GM12878 (cell line): Measurements from ENCODE around the gene CATSPER3. TPM values are rescaled to one million over a fixed set of nuclear protein-coding genes. Genes with fewer than 3 reads are reported as not detected.

Experiments
- ATAC-seq: fragments of 200-7000 bp; cut with Tn5 transposase; 3 replicates; pipeline ENCODE4 v1.9.1; 2020; ENCODE audit warnings: mild to moderate bottlenecking, moderate library complexity
- BruUV-seq: library from RNA; stranded (reverse); fragments of 400-500 nt; replicated peaks from 2 replicates; lab custom pipeline; 2021; lab: Mats Ljungman, UMichigan
- CTCF ChIA-PET: fragments of 300-600 bp; sonication (Branson Sonifier 250); formaldehyde crosslinking; extraction: SDS; loops from one replicate; lab custom pipeline; 2021; ENCODE audit warnings: inconsistent platforms; lab: Yijun Ruan, JAX
- POLR2A ChIA-PET: fragments of 350-600 bp; formaldehyde crosslinking; extraction: SDS; loops from one replicate; lab custom pipeline; 2021; ENCODE audit warnings: inconsistent platforms; lab: Charles Lee
- RAD21 ChIA-PET: fragments of 300-600 bp; sonication (Branson Sonifier 250); formaldehyde crosslinking; loops from one replicate; lab custom pipeline; 2023; ENCODE audit warnings: antibody characterized with exemption; ENCODE audit not compliant: unreplicated experiment; lab: Charles Lee
- SMC1A ChIA-PET: fragments of 300-600 bp; sonication (Branson Sonifier 250); formaldehyde crosslinking; loops from one replicate; lab custom pipeline; 2023; ENCODE audit not compliant: unreplicated experiment, uncharacterized antibody; lab: Charles Lee
- DNase-seq: peaks from one replicate; pipeline ENCODE4 v3.0.0-alpha.2; 2011; ENCODE audit warnings: low read depth, low spot score
- FAIRE-seq: peaks from 3 replicates; lab custom pipeline; 2011; peaks lifted over from hg19 to GRCh38; lab: Jason Lieb, UNC
- H2AFZ ChIP-seq: 2 replicates; pipeline ENCODE4 v1.6.0; 2011; ENCODE audit warnings: low read depth, low read length, control low read depth; ENCODE audit not compliant: control insufficient read depth
- H3K27ac ChIP-seq: 2 replicates; pipeline ENCODE4 v1.5.1; 2011; ENCODE audit warnings: control low read depth; ENCODE audit not compliant: control insufficient read depth, insufficient read depth
- H3K27me3 ChIP-seq, 2 experiments: replicated peaks in 1 of 2; 2 replicates each; pipeline versions ENCODE4 v1.6.0 to v1.6.1; 2011; ENCODE audit warnings: low read length in 1 of 2; ENCODE audit not compliant: control insufficient read depth in 2 of 2, insufficient read depth in 2 of 2
- H3K36me3 ChIP-seq, 2 experiments: 2 replicates each; pipeline ENCODE4 v1.5.1; 2011; ENCODE audit warnings: low read length in 1 of 2; ENCODE audit not compliant: control insufficient read depth in 2 of 2, insufficient read depth in 2 of 2
- H3K4me1 ChIP-seq: 2 replicates; pipeline ENCODE4 v1.6.1; 2011; ENCODE audit warnings: mild to moderate bottlenecking, low read length, moderate library complexity, mixed read lengths; ENCODE audit not compliant: control insufficient read depth, insufficient read depth
- H3K4me2 ChIP-seq: 2 replicates; pipeline ENCODE4 v1.6.0; 2011; ENCODE audit warnings: control low read depth; ENCODE audit not compliant: control insufficient read depth, insufficient read depth
- H3K4me3 ChIP-seq: fragments of 200-600 bp; sonication (generic); 2 replicates; pipeline ENCODE4 v1.5.1; 2016
- H3K79me2 ChIP-seq: 2 replicates; pipeline ENCODE4 v1.6.0; 2011; ENCODE audit warnings: low read length; ENCODE audit not compliant: control insufficient read depth, insufficient read depth
- H3K9ac ChIP-seq: 2 replicates; pipeline ENCODE4 v1.8.0; 2011; ENCODE audit warnings: low read length, control low read depth, mixed read lengths; ENCODE audit not compliant: control insufficient read depth, insufficient read depth
- H3K9me3 ChIP-seq: replicated peaks from 3 replicates; pipeline ENCODE4 v1.5.1; 2011; ENCODE audit warnings: mild to moderate bottlenecking, low read length; ENCODE audit not compliant: control insufficient read depth, insufficient read depth
- H4K20me1 ChIP-seq: 2 replicates; pipeline ENCODE4 v1.6.0; 2011; ENCODE audit not compliant: control insufficient read depth, insufficient read depth
- BCL3 ChIP-seq: IDR thresholded peaks from 2 replicates; pipeline ENCODE4 v1.6.1; 2011; ENCODE audit warnings: borderline replicate concordance, low read depth, mild to moderate bottlenecking, moderate library complexity, low read length; ENCODE audit not compliant: insufficient read depth, poor library complexity, severe bottlenecking
- BMI1 ChIP-seq: fragments of 450-650 bp; IDR thresholded peaks from 2 replicates; pipeline ENCODE4 v1.6.1; 2016; ENCODE audit warnings: mild to moderate bottlenecking, moderate library complexity, borderline replicate concordance
- ETV6 ChIP-seq, 2 experiments: fragments of 450-650 bp in 1 of 2; IDR thresholded peaks in 1 of 2; conservative IDR thresholded peaks in 1 of 2; 2 replicates each; pipeline ENCODE4 v1.6.1; 2014; ENCODE audit warnings: antibody characterized with exemption in 1 of 2, borderline replicate concordance in 1 of 2, low read depth in 1 of 2, mild to moderate bottlenecking in 1 of 2, moderate library complexity in 1 of 2
- FOS ChIP-seq: IDR thresholded peaks from 3 replicates; pipeline ENCODE4 v1.6.1; 2011; ENCODE audit warnings: borderline replicate concordance; ENCODE audit not compliant: insufficient read length; ENCODE audit errors: extremely low read depth
- KLF5 ChIP-seq: fragments of 450-650 bp; IDR thresholded peaks from 2 replicates; pipeline ENCODE4 v1.6.1; 2014; ENCODE audit warnings: mild to moderate bottlenecking; ENCODE audit not compliant: partially characterized antibody
- MAX ChIP-seq: IDR thresholded peaks from 2 replicates; pipeline ENCODE4 v1.6.1; 2012; ENCODE audit warnings: low read depth, low read length, improper control_type of control experiment
- PKNOX1 ChIP-seq: fragments of 450-650 bp; IDR thresholded peaks from 2 replicates; pipeline ENCODE4 v1.6.1; 2016; ENCODE audit warnings: mild to moderate bottlenecking
- POLR2A ChIP-seq: IDR thresholded peaks from 2 replicates; pipeline ENCODE4 v1.6.1; 2011; ENCODE audit warnings: low read depth, mild to moderate bottlenecking, low read length
- RAD51 ChIP-seq: fragments of 450-650 bp; IDR thresholded peaks from 2 replicates; pipeline ENCODE4 v1.6.1; 2016; ENCODE audit warnings: moderate library complexity, mild to moderate bottlenecking, inconsistent platforms
- SP1 ChIP-seq: IDR thresholded peaks from one replicate; pipeline ENCODE4 v1.6.1; 2011; ENCODE audit warnings: low read depth, low read length
- SREBF2 ChIP-seq: IDR thresholded peaks from 2 replicates; pipeline ENCODE4 v1.6.1; 2012; ENCODE audit warnings: mild to moderate bottlenecking, low read length
- WGBS: methylation state at CpG from one replicate; pipeline ENCODE4 v1.1.6; 2016; ENCODE audit warnings: low lambda C conversion rate; ENCODE audit not compliant: insufficient replicate concordance, insufficient coverage; ENCODE audit errors: missing lambda C conversion rate; 5-methylcytosine and 5-hydroxymethylcytosine counted together
- in situ Hi-C: fragments of 300-500 bp; cut with MboI; formaldehyde crosslinking; loops from 9 replicates; pipeline ENCODE4 v1.14.3; 2018; ENCODE audit warnings: mixed read lengths
- intact Hi-C: fragments of 100-400 bp; cut with micrococcal nuclease; formaldehyde crosslinking; loops from one replicate; pipeline ENCODE4 v1.14.2; 2022; ENCODE audit not compliant: unreplicated experiment
- polyA plus RNA-seq, 11 experiments: library from polyadenylated mRNA; depleted of rRNA in 4 of 11; unstranded in 6 of 11; stranded (reverse) in 5 of 11; fragments of >200 nt; fragmentation: Nextera tagmentation in 4 of 11; fragmentation: Illumina TruSeq in 1 of 11; extraction: Ambion mirVana in 4 of 11; extraction: Trizol in 1 of 11; gene quantifications; 1 replicate in 1 of 11; 2 replicates in 10 of 11; pipeline versions ENCODE4 v1.2.1 to v1.2.3, GENCODE V29; 2011 to 2016; ENCODE audit warnings: inconsistent platforms in 2 of 11, missing spikeins in 2 of 11, low read depth in 1 of 11
- total RNA-seq, 4 experiments: library from RNA; depleted of rRNA in 3 of 4; stranded (reverse); fragments of >200 nt in 3 of 4; fragmentation: Illumina TruSeq in 1 of 4; extraction: Trizol in 1 of 4; gene quantifications; 2 replicates each; pipeline versions ENCODE4 v1.2.1 to v1.2.3, GENCODE V29; 2013 to 2021
- TF ChIP-seq, protein P1 (sequence below): fragments of 450-650 bp; IDR thresholded peaks from 2 replicates; pipeline ENCODE4 v1.6.1; 2018; ENCODE audit warnings: borderline replicate concordance, mild to moderate bottlenecking; ENCODE audit not compliant: partially characterized antibody
- TF ChIP-seq, protein P2 (sequence below), 3 experiments: IDR thresholded peaks in 2 of 3; conservative IDR thresholded peaks in 1 of 3; 2 replicates each; pipeline ENCODE4 v1.5.1; 2011; ENCODE audit warnings: low read depth in 3 of 3, low read length in 3 of 3, mild to moderate bottlenecking in 3 of 3, control low read depth in 2 of 3, moderate library complexity in 2 of 3, inconsistent platforms in 1 of 3, mixed read lengths in 1 of 3; ENCODE audit not compliant: control insufficient read depth in 2 of 3, insufficient read depth in 1 of 3; ENCODE audit errors: extremely low read depth in 1 of 3

The CATSPER3 gene
- total and polyA plus RNA-seq, 10 of the 15 experiments (the other 5 are each of a cell fraction or from before 2014, with no cell fraction given) = 0.06 to 0.38 (median 0.13) TPM; not detected in 4

GRCh38 chr5:135053989-135054388 is 86.3 kb downstream of the CATSPER3 start (continued):
- TF ChIP-seq, protein P1, sequence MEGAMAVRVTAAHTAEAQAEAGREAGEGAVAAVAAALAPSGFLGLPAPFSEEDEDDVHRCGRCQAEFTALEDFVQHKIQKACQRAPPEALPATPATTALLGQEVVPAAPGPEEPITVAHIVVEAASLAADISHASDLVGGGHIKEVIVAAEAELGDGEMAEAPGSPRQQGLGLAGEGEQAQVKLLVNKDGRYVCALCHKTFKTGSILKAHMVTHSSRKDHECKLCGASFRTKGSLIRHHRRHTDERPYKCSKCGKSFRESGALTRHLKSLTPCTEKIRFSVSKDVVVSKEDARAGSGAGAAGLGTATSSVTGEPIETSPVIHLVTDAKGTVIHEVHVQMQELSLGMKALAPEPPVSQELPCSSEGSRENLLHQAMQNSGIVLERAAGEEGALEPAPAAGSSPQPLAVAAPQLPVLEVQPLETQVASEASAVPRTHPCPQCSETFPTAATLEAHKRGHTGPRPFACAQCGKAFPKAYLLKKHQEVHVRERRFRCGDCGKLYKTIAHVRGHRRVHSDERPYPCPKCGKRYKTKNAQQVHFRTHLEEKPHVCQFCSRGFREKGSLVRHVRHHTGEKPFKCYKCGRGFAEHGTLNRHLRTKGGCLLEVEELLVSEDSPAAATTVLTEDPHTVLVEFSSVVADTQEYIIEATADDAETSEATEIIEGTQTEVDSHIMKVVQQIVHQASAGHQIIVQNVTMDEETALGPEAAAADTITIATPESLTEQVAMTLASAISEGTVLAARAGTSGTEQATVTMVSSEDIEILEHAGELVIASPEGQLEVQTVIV = no peak
- TF ChIP-seq, protein P2, sequence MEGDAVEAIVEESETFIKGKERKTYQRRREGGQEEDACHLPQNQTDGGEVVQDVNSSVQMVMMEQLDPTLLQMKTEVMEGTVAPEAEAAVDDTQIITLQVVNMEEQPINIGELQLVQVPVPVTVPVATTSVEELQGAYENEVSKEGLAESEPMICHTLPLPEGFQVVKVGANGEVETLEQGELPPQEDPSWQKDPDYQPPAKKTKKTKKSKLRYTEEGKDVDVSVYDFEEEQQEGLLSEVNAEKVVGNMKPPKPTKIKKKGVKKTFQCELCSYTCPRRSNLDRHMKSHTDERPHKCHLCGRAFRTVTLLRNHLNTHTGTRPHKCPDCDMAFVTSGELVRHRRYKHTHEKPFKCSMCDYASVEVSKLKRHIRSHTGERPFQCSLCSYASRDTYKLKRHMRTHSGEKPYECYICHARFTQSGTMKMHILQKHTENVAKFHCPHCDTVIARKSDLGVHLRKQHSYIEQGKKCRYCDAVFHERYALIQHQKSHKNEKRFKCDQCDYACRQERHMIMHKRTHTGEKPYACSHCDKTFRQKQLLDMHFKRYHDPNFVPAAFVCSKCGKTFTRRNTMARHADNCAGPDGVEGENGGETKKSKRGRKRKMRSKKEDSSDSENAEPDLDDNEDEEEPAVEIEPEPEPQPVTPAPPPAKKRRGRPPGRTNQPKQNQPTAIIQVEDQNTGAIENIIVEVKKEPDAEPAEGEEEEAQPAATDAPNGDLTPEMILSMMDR (IDR thresholded peaks at IDR 0.05 in 2 of 3, conservative IDR thresholded peaks at IDR 0.05 in 1 of 3; ENCODE audit: control insufficient read depth in 2 of 3, extremely low read depth in 1 of 3, insufficient read depth in 1 of 3, low read depth in 3 of 3, low read length in 3 of 3) = no peak
- no peak for TF ChIP-seq PKNOX1
- TF ChIP-seq ETV6 (conservative IDR thresholded peaks at IDR 0.05 in 1 of 2, IDR thresholded peaks at IDR 0.05 in 1 of 2; ENCODE audit: borderline replicate concordance in 1 of 2, low read depth in 1 of 2) = no peak

DNA sequence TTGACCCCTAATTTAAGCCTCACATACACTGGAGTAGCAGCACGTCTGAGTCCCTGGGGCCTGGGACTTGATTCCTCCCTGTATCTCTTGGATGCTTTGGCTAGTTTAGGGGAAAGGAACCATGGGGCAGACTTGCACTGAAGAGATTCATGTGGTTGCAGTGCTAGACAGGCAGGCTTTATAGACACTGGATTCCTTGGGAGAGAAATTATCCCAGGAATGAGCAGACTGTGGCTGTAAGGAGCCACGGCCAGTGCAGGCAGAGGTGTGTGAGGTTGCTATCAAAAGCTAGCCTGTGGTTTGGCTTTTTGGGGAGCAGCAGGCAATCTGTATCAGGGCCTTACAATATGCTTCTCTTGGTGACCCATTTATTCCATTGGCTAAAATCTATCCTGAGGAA is 86.8 kb downstream of the CATSPER3 start:
- in situ Hi-C loops = no loop called here
- POLR2A ChIA-PET = no interaction called here
- H3K4me1 ChIP-seq = peaks cover 14% of the 10 kb centered on the region

More for the DNA sequence above, 86.8 kb downstream of the CATSPER3 start:
- Histone ChIP-seq H3K9me3 (no peaks in the 10 kb centered on the region), H3K79me2 (no peaks in the 10 kb centered on the region), H3K27me3 (peaks cover 0 to 7% of the 10 kb centered on the region in 2 experiments), H3K36me3 (no peaks in the 10 kb centered on the region), H3K4me2 (no peak overlapping the region), H2AFZ (no peak overlapping the region), H3K4me3 (no peak overlapping the region), H4K20me1 (no peaks in the 10 kb centered on the region), H3K9ac (no peak overlapping the region), H3K27ac (no peak overlapping the region)
- ChIA-PET RAD21 (no interaction called here), CTCF (no interaction called here), SMC1A (interaction anchor here (1.0 kb wide), 1 partner anchor 49 kb away, joined by 3 read pairs; no protein-coding TSS in a partner anchor)
- intact Hi-C loops = no loop called here
- no TSS peak for BruUV-seq
- DNase-seq (no peak), FAIRE-seq (no peak), ATAC-seq (no peak)
- 67% methylated on average over 2 of the region's 2 CpGs for WGBS
- TF ChIP-seq MAX = no peak
- no peak for TF ChIP-seq KLF5
- TF ChIP-seq SREBF2 = no peak
- no peak for TF ChIP-seq POLR2A
- no peak for TF ChIP-seq RAD51
- TF ChIP-seq FOS = no peak
- TF ChIP-seq SP1 = no peak
- no peak for TF ChIP-seq BMI1
- no peak for TF ChIP-seq BCL3
